Measurements from ENCODE around the gene EPX.
"Not testable (repeated sequence)": the region's sequence is repeated elsewhere in the genome, so short reads cannot be mapped to it uniquely, and the experiment has no call there.

DNA sequence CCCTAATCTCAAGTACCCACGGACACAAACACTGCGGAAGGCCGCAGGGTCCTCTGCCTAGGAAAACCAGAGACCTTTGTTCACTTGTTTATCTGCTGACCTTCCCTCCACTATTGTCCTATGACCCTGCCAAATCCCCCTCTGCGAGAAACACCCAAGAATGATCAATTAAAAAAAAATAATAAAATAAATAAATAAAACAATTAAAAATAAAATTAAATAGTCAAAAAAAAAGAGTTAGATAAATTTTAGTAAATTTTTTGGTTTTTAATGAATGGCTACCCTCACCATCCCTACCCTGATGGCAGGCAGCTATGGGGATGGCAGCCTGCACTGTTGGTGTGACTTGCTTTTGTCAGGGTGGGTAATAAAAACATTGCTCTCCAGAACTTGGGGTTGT, 49.2 kb upstream of the EPX start:
- not testable (repeated sequence) for TF ChIP-seq POLR2A (IDR thresholded peaks at IDR 0.05)
- TF ChIP-seq, protein P1, sequence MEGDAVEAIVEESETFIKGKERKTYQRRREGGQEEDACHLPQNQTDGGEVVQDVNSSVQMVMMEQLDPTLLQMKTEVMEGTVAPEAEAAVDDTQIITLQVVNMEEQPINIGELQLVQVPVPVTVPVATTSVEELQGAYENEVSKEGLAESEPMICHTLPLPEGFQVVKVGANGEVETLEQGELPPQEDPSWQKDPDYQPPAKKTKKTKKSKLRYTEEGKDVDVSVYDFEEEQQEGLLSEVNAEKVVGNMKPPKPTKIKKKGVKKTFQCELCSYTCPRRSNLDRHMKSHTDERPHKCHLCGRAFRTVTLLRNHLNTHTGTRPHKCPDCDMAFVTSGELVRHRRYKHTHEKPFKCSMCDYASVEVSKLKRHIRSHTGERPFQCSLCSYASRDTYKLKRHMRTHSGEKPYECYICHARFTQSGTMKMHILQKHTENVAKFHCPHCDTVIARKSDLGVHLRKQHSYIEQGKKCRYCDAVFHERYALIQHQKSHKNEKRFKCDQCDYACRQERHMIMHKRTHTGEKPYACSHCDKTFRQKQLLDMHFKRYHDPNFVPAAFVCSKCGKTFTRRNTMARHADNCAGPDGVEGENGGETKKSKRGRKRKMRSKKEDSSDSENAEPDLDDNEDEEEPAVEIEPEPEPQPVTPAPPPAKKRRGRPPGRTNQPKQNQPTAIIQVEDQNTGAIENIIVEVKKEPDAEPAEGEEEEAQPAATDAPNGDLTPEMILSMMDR (IDR thresholded peaks at IDR 0.05): not testable (repeated sequence)
